Gastroesophageal sphincter (tissue), 3 donors: ENCODE data around the gene PRKN.

Experiments used
- CTCF ChIP-seq, 4 experiments: fragments of 200-600 bp in 2 of 4; fragments of 450-650 bp in 2 of 4; sonication (generic) in 1 of 4; IDR thresholded peaks; one replicate each; pipeline ENCODE4 v1.5.1; 2017 to 2019; ENCODE audit warnings: antibody characterized with exemption in 4 of 4, mild to moderate bottlenecking in 2 of 4, moderate library complexity in 2 of 4
- POLR2A ChIP-seq, 2 donors: fragments of 450-650 bp; IDR thresholded peaks; one replicate each; pipeline ENCODE4 v1.6.1; 2017; ENCODE audit warnings: antibody characterized with exemption in 2 of 2, mild to moderate bottlenecking in 2 of 2, moderate library complexity in 1 of 2
- POLR2AphosphoS5 ChIP-seq: sonication (generic); formaldehyde crosslinking; IDR thresholded peaks from one replicate; pipeline ENCODE4 v1.6.1; 2017; ENCODE audit warnings: antibody characterized with exemption

GRCh38 chr6:161568885-161569456 lies 1158.6 kb downstream of the PRKN start:
- no peak for TF ChIP-seq CTCF (IDR thresholded peaks at IDR 0.05)
- no peak for TF ChIP-seq POLR2A (IDR thresholded peaks at IDR 0.05)
- TF ChIP-seq POLR2AphosphoS5, result no peak
